GM12892 (cell line): ENCODE measurements around the gene C19orf67.

Experiments
- POLR2AphosphoS5 ChIP-seq: IDR thresholded peaks from 2 replicates; pipeline ENCODE4 v1.6.1; 2011; ENCODE audit warnings: low read depth, low read length, control low read depth
- TAF1 ChIP-seq: IDR thresholded peaks from 2 replicates; pipeline ENCODE4 v1.6.1; 2011; ENCODE audit warnings: low read depth, mild to moderate bottlenecking, control low read depth, low read length, borderline replicate concordance

DNA sequence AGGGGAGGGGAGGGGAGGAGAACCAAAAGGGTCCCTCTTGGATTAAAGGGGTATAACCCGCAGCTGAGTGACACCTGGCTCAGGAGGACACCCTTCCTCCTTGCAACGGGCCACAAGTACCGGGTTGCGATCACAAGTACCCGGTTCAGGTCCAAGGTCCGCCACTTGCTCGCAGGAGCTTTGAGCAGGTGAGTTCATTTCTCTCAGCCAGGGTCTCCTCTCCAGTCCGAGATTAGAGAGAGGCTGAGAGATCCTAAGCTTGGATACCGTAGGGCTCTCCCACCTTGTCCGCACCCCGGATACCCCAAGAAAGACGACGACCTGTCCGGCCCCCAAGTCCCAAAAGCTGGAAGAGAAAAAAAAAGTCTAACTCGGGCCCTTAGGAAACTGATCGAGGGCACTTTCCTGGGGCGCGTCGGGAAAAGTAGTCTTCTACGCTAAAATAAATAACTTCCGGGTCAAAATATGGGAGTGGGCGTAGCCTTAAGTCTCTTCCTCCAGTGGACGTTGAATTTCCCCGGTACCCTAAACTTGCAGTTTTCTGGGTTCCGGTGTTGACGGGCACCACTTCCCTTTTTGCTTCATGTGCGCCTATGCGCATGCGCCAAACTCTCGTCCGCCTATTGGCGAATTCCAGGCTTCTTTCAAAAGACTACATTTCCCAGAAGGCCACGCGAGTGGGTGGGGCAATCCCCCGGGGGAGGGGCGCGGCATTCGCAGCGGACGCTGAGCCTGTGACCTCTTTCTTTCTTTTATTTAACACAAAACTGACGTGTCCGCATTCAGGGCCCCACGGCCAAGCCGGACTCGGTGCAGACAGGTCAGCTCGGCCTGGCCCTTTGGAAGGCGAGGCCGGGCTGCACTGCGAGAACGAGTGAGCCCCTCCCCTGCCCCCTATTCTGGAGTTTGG is 4.4 kb downstream of the C19orf67 start:
- TF ChIP-seq TAF1, result peak; percentile 68; the same call in 1 of the 2 replicates
- peak; percentile 81 for TF ChIP-seq POLR2AphosphoS5
